HEK293T (cell line): ENCODE results near the gene INSRR.

ENCODE experiments used
- CTCF ChIA-PET: fragments of 350-600 bp; formaldehyde crosslinking; extraction: SDS; loops from one replicate; lab custom pipeline; 2021; ENCODE audit warnings: antibody characterized with exemption, inconsistent platforms; lab: Yijun Ruan, JAX
- POLR2A ChIA-PET: fragments of 350-600 bp; formaldehyde crosslinking; extraction: SDS; loops from one replicate; lab custom pipeline; 2020; ENCODE audit warnings: antibody characterized with exemption, inconsistent platforms; lab: Yijun Ruan, JAX
- DNase-seq: peaks from one replicate; pipeline ENCODE4 v3.0.0; 2012; ENCODE audit warnings: mixed read lengths; ENCODE audit errors: extremely low spot score
- ARNT ChIP-seq: fragments of 450-650 bp; IDR thresholded peaks from 2 replicates; pipeline ENCODE4 v1.6.1; 2017; ENCODE audit warnings: mild to moderate bottlenecking
- BHLHE40 ChIP-seq: fragments of 450-650 bp; IDR thresholded peaks from 2 replicates; pipeline ENCODE4 v1.6.1; 2016; ENCODE audit warnings: mild to moderate bottlenecking, moderate library complexity, borderline replicate concordance
- CTBP1 ChIP-seq: fragments of 450-650 bp; IDR thresholded peaks from 2 replicates; pipeline ENCODE4 v1.6.1; 2016; ENCODE audit warnings: borderline replicate concordance
- ELF4 ChIP-seq: fragments of 450-650 bp; IDR thresholded peaks from 2 replicates; pipeline ENCODE4 v1.6.1; 2017; ENCODE audit warnings: antibody characterized with exemption
- FOXA1 ChIP-seq: fragments of 450-650 bp; IDR thresholded peaks from 2 replicates; pipeline ENCODE4 v1.6.1; 2016; ENCODE audit warnings: mild to moderate bottlenecking
- FOXK2 ChIP-seq: fragments of 450-650 bp; IDR thresholded peaks from 2 replicates; pipeline ENCODE4 v1.6.1; 2016; ENCODE audit warnings: mild to moderate bottlenecking
- FOXM1 ChIP-seq: fragments of 450-650 bp; IDR thresholded peaks from 2 replicates; pipeline ENCODE4 v1.6.1; 2017; ENCODE audit warnings: mild to moderate bottlenecking, borderline replicate concordance
- HDGF ChIP-seq: fragments of 450-650 bp; IDR thresholded peaks from 2 replicates; pipeline ENCODE4 v1.6.1; 2017; ENCODE audit warnings: antibody characterized with exemption, borderline replicate concordance
- L3MBTL2 ChIP-seq: fragments of 450-650 bp; conservative IDR thresholded peaks from 2 replicates; pipeline ENCODE4 v1.6.1; 2016; ENCODE audit warnings: mild to moderate bottlenecking
- LEF1 ChIP-seq: fragments of 450-650 bp; IDR thresholded peaks from 2 replicates; pipeline ENCODE4 v1.6.1; 2017; ENCODE audit warnings: mild to moderate bottlenecking, borderline replicate concordance
- NFRKB ChIP-seq: fragments of 450-650 bp; IDR thresholded peaks from 2 replicates; pipeline ENCODE4 v1.6.1; 2016; ENCODE audit warnings: mild to moderate bottlenecking, moderate library complexity
- SP1 ChIP-seq: fragments of 450-650 bp; IDR thresholded peaks from 2 replicates; pipeline ENCODE4 v1.6.1; 2017
- SUZ12 ChIP-seq: fragments of 450-650 bp; IDR thresholded peaks from 2 replicates; pipeline ENCODE4 v1.6.1; 2016; ENCODE audit warnings: mild to moderate bottlenecking
- TARDBP ChIP-seq: fragments of 450-650 bp; IDR thresholded peaks from 2 replicates; pipeline ENCODE4 v1.6.1; 2016
- ZNF384 ChIP-seq: fragments of 450-650 bp; IDR thresholded peaks from 2 replicates; pipeline ENCODE4 v1.6.1; 2016
- TF ChIP-seq, protein P1 (sequence below): fragments of 450-650 bp; IDR thresholded peaks from 2 replicates; pipeline ENCODE4 v1.6.1; 2016

INSRR gene

DNA sequence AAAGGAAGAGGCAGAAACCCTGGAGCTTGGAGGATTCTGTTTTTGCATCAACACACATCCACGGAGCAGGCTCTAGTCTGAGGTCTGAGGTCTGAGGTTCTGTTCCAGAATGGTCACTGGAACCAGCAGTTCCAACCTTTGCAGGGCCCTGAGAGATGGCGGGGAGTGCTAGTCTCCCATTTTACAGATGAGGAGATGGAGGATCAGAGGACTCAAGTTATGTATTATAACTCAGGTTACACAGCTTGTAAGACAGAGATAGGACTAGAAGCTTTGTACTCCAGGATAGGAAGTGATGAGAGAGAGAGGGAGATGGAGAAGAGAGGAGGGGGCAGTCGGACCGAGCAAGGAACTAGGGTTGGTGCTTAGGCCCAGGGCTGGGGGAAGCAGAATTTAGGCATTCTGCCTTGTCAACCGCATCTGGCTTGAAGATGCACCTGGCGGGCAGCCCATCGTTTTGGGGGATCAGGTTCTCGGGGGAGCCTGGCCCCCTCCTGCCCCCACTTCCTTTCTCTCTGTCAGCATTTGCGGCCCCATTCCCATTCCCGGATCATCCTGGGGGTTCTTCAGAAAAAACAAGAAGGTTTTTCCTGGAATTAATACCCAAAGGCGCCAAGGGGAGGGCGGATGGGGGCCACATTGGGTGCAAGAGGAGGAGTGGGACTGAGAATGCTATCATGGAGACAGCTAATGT is 40.2 kb upstream of the INSRR start:
- CTCF ChIA-PET, result interaction anchor here (0.9 to 1.4 kb wide), 5 partner anchors 12 to 60 kb away, joined by 3 to 6 read pairs (median 3); no protein-coding TSS in a partner anchor
- POLR2A ChIA-PET, result no interaction called here
- no peak for DNase-seq
- TF ChIP-seq ARNT (no peak), TARDBP (no peak), SP1 (no peak)

DNA sequence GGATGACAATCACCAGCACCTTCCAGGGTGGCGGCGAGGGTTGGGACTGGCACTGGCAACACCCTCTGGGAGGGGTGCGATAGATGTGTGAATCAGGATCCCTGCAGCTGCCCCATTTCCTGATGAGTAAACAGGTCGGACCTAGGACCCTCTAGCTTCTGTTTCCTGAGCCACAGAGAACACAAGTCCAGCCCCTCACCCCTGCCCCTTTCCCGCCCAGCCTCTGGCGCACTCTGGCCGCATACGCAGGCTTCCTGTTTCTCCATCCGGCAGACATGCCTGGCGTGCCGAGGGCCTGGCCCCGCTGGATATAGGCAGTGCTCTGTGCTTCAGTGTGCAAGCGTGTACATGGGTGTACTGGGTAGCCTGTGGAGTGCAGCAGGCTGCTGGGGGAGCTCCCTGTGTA is 39.2 kb upstream of the INSRR start:
- DNase-seq, result no peak
- POLR2A ChIA-PET, result no interaction called here
- CTCF ChIA-PET, result interaction anchor here (0.7 to 1.4 kb wide), 4 partner anchors 13 to 59 kb away, joined by 3 to 6 read pairs (median 3); no protein-coding TSS in a partner anchor
- TF ChIP-seq FOXA1 (no peak), L3MBTL2 (no peak), SP1 (no peak), SUZ12 (no peak), ZNF384 (no peak), ELF4 (no peak), TARDBP (no peak), NFRKB (no peak), FOXM1 (no peak), LEF1 (no peak), BHLHE40 (no peak), FOXK2 (no peak), HDGF (no peak), ARNT (no peak), CTBP1 (no peak)
- TF ChIP-seq, protein P1, sequence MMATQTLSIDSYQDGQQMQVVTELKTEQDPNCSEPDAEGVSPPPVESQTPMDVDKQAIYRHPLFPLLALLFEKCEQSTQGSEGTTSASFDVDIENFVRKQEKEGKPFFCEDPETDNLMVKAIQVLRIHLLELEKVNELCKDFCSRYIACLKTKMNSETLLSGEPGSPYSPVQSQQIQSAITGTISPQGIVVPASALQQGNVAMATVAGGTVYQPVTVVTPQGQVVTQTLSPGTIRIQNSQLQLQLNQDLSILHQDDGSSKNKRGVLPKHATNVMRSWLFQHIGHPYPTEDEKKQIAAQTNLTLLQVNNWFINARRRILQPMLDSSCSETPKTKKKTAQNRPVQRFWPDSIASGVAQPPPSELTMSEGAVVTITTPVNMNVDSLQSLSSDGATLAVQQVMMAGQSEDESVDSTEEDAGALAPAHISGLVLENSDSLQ, result no peak

DNA sequence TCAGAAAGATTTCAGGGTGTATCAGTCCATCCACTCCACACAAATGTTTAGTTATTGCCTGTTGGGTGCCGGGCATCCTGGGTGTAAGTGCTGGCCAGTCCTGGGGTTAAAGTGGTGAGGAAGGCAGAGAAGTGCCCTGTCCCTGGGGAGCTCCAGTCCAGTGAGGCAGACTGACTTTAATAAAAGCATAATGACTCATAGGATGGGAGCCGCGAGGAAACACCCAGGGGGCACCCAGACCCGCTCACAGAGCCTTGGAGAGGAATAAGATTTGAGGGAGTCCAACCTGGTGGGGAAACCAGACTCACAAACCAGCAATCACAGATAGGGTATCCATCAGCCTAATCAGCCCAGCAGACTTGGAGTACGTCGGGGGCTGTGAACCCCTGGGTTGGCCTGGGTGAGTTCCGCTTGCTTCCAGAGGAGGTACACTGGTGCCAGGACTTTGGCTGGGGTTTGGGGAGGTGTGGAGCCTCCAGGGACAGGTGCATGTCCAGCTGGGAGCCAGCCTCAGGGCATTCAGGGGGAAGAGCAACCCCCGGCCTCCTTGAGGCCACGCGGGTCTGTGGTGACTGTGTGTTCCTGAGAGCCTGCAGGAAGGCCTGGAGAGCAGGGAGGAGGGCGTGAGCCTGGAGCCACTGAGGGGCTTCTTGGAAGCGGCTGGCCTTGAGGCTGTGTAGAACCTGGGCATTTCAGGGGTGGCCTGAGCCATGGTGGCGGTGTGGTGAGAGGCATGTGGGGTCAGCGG is 38.3 kb upstream of the INSRR start:
- no peak for DNase-seq
- CTCF ChIA-PET, result interaction anchor here (1.0 kb wide), 1 partner anchor 37 kb away, joined by 3 read pairs; the partner anchor contains the start of gene NTRK1

DNA sequence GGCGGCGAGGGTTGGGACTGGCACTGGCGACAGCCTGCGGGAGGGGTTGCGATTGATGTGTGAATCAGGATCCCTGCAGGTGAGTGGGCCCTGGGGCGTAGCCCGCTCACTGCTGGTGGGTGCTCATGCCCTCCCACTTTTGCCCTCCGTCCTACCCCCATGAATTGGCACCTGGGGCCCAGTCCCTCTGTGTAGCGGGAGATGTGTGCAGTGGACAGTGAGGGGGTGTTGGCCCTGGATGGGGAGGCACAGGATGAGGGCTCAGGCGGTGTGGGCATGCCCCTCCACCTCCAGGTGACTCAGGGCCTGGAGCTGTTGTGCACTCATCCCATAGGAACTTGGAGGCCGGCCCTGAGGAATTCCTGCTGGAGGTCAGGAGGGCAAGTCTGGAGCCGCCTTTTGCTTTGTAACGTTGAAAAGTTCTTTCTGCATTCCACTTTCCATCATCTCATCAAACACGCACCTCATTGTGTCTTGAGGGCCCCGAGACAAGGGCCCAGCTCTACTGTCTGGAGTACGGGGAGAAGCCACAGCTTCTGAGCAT is 37.6 kb upstream of the INSRR start:
- CTCF ChIA-PET, result interaction anchor here (1.0 kb wide), 1 partner anchor 36 kb away, joined by 3 read pairs; the partner anchor contains the start of gene NTRK1
- TF ChIP-seq, protein P1, result no peak
- TF ChIP-seq FOXK2 (no peak), HDGF (no peak), LEF1 (no peak), FOXM1 (no peak), BHLHE40 (no peak)
- POLR2A ChIA-PET, result interaction anchor here (1.2 kb wide), 1 partner anchor 168 kb away, joined by 5 read pairs; the partner anchor contains the start of genes ISG20L2 and METTL25B
- DNase-seq, result no peak

More for the DNA sequence above, 38.3 kb upstream of the INSRR start:
- POLR2A ChIA-PET, result interaction anchor here (1.2 kb wide), 1 partner anchor 169 kb away, joined by 5 read pairs; the partner anchor contains the start of genes ISG20L2 and METTL25B
- TF ChIP-seq, protein P1, result no peak
- TF ChIP-seq FOXA1 (no peak), L3MBTL2 (no peak), CTBP1 (no peak), FOXM1 (no peak), ZNF384 (no peak), TARDBP (no peak), ELF4 (no peak), ARNT (no peak), SUZ12 (no peak), FOXK2 (no peak)

DNA sequence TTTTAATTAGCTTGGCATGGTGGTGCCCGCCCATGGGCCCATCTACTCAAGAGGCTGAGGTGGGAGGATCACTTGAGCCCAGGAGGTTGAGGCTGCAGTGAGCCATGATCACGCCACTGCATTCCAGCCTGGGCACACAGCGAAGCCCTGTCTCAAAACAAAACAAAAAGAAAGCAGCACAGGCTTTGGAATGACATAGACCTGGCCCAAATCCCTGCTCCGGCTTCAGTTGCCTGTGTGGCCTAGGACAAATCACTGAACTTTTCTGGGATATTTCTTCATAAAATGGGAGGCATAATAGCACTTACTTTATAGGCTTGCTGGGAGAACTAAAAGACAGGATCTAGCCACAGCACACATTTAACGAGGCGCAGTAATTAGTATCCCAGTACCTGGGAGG is 37.0 kb upstream of the INSRR start:
- ChIA-PET CTCF (no interaction called here), POLR2A (no interaction called here)
- no peak for DNase-seq
- TF ChIP-seq ZNF384, result no peak
- TF ChIP-seq ARNT, result no peak
- TF ChIP-seq, protein P1, result no peak
- TF ChIP-seq HDGF, result no peak
- TF ChIP-seq TARDBP, result no peak
- TF ChIP-seq SUZ12, result no peak
- no peak for TF ChIP-seq ELF4
- no peak for TF ChIP-seq FOXK2
- TF ChIP-seq FOXM1, result no peak
- TF ChIP-seq CTBP1, result no peak
